HEK293T (cell line): ENCODE measurements around the gene PAM16.

Experiments used
- CTCF ChIA-PET: fragments of 350-600 bp; formaldehyde crosslinking; extraction: SDS; loops from one replicate; lab custom pipeline; 2021; ENCODE audit warnings: antibody characterized with exemption, inconsistent platforms; lab: Yijun Ruan, JAX
- POLR2A ChIA-PET: fragments of 350-600 bp; formaldehyde crosslinking; extraction: SDS; loops from one replicate; lab custom pipeline; 2020; ENCODE audit warnings: antibody characterized with exemption, inconsistent platforms; lab: Yijun Ruan, JAX
- DNase-seq: peaks from one replicate; pipeline ENCODE4 v3.0.0; 2012; ENCODE audit warnings: mixed read lengths; ENCODE audit errors: extremely low spot score
- ARNT ChIP-seq: fragments of 450-650 bp; IDR thresholded peaks from 2 replicates; pipeline ENCODE4 v1.6.1; 2017; ENCODE audit warnings: mild to moderate bottlenecking
- BHLHE40 ChIP-seq: fragments of 450-650 bp; IDR thresholded peaks from 2 replicates; pipeline ENCODE4 v1.6.1; 2016; ENCODE audit warnings: mild to moderate bottlenecking, moderate library complexity, borderline replicate concordance
- CTBP1 ChIP-seq: fragments of 450-650 bp; IDR thresholded peaks from 2 replicates; pipeline ENCODE4 v1.6.1; 2016; ENCODE audit warnings: borderline replicate concordance
- ELF4 ChIP-seq: fragments of 450-650 bp; IDR thresholded peaks from 2 replicates; pipeline ENCODE4 v1.6.1; 2017; ENCODE audit warnings: antibody characterized with exemption
- FOXA1 ChIP-seq: fragments of 450-650 bp; IDR thresholded peaks from 2 replicates; pipeline ENCODE4 v1.6.1; 2016; ENCODE audit warnings: mild to moderate bottlenecking
- FOXK2 ChIP-seq: fragments of 450-650 bp; IDR thresholded peaks from 2 replicates; pipeline ENCODE4 v1.6.1; 2016; ENCODE audit warnings: mild to moderate bottlenecking
- FOXM1 ChIP-seq: fragments of 450-650 bp; IDR thresholded peaks from 2 replicates; pipeline ENCODE4 v1.6.1; 2017; ENCODE audit warnings: mild to moderate bottlenecking, borderline replicate concordance
- HDGF ChIP-seq: fragments of 450-650 bp; IDR thresholded peaks from 2 replicates; pipeline ENCODE4 v1.6.1; 2017; ENCODE audit warnings: antibody characterized with exemption, borderline replicate concordance
- L3MBTL2 ChIP-seq: fragments of 450-650 bp; conservative IDR thresholded peaks from 2 replicates; pipeline ENCODE4 v1.6.1; 2016; ENCODE audit warnings: mild to moderate bottlenecking
- LEF1 ChIP-seq: fragments of 450-650 bp; IDR thresholded peaks from 2 replicates; pipeline ENCODE4 v1.6.1; 2017; ENCODE audit warnings: mild to moderate bottlenecking, borderline replicate concordance
- NFRKB ChIP-seq: fragments of 450-650 bp; IDR thresholded peaks from 2 replicates; pipeline ENCODE4 v1.6.1; 2016; ENCODE audit warnings: mild to moderate bottlenecking, moderate library complexity
- SP1 ChIP-seq: fragments of 450-650 bp; IDR thresholded peaks from 2 replicates; pipeline ENCODE4 v1.6.1; 2017
- SUZ12 ChIP-seq: fragments of 450-650 bp; IDR thresholded peaks from 2 replicates; pipeline ENCODE4 v1.6.1; 2016; ENCODE audit warnings: mild to moderate bottlenecking
- TARDBP ChIP-seq: fragments of 450-650 bp; IDR thresholded peaks from 2 replicates; pipeline ENCODE4 v1.6.1; 2016
- ZNF384 ChIP-seq: fragments of 450-650 bp; IDR thresholded peaks from 2 replicates; pipeline ENCODE4 v1.6.1; 2016
- TF ChIP-seq, protein P1 (sequence below): fragments of 450-650 bp; IDR thresholded peaks from 2 replicates; pipeline ENCODE4 v1.6.1; 2016

The PAM16 gene

DNA sequence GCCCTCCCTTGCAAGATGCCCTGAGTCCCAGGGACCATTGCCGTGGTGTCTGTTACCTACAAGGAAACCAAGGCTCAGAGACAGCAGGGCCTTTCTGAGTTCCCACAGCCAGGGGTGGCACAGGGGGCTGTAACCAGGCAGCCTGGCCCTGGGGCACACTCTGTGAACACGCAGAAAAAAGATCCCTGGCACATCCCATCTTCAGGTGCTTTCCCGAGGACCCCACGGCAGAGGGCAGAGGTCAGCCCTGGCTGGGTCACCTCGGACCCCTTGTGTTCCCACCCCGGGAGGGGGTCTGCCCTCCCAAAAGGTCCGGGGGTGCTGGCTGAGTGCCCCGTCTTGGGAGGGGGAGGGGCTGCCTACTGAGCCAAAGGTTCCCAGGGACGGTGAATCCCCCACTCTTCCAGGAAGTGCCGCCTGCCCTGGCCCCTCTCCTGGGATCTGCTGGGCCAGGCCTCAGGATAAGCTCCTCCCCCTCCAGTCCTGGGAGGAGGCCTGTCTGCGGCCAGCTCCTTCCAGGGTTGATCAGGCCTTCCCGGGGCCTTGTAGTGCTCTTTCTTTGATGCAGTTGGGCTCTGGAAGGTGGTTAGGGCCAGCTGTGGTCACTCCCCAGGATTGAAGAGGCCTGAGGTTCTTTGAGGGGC lies 27.2 kb downstream of the PAM16 start:
- peak; percentile 64 for DNase-seq
- CTCF ChIA-PET: interaction anchor here (0.6 to 1.2 kb wide), 2 partner anchors 35 to 70 kb away, joined by 3 to 6 read pairs; no protein-coding TSS in a partner anchor
- POLR2A ChIA-PET: interaction anchor here (1.0 to 1.5 kb wide), 3 partner anchors 9 to 52 kb away, joined by 3 to 5 read pairs (median 3); partner anchors contain the start of gene GLIS2
- no peak for TF ChIP-seq ARNT
- TF ChIP-seq FOXM1: no peak
- no peak for TF ChIP-seq TARDBP
- no peak for TF ChIP-seq SP1
- TF ChIP-seq CTBP1: no peak
- TF ChIP-seq ELF4: no peak
- TF ChIP-seq, protein P1, sequence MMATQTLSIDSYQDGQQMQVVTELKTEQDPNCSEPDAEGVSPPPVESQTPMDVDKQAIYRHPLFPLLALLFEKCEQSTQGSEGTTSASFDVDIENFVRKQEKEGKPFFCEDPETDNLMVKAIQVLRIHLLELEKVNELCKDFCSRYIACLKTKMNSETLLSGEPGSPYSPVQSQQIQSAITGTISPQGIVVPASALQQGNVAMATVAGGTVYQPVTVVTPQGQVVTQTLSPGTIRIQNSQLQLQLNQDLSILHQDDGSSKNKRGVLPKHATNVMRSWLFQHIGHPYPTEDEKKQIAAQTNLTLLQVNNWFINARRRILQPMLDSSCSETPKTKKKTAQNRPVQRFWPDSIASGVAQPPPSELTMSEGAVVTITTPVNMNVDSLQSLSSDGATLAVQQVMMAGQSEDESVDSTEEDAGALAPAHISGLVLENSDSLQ: no peak
- no peak for TF ChIP-seq ZNF384

DNA sequence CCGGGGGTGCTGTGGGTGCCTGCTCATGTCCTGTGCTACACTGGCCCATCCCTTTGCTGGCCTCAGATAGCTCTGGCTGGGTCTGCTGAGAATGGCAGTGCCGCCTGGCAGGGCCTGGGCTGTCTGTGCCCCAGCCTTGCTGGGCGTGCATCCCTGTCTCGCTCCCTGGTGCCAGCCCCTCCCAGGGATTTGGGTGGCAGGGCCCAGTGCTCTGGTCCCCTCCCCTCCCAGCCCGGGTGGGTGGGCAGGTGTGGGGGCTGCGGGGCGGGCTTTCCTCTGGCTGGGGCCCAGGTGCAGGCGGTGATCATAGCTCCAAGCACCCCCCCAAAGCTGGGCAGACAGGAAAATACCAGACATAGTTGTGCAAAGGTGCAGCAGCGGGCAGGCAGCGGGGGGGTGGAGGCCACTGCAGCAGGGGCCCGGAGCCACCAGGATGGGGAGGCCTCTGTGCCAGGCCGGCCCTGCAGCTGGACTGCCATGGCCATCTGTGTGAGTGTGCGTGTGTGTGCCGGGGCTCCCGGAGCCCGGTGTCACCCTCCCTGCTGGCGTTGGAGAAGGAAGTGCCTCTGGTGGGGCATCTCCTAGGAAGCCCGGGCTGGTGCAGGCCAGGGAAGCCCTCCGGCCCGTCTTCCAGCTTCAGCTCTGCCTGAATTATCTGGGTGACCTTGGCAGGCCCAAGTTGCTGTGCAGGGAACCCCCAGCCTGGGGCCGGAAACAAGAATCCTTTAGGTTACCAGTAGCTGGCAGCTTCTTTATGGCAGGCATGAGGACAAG lies 27.9 kb downstream of the PAM16 start:
- ChIA-PET POLR2A (interaction anchor here (1.5 kb wide), 1 partner anchor 8 kb away, joined by 3 read pairs; the partner anchor contains the start of gene GLIS2), CTCF (interaction anchor here (0.6 to 1.2 kb wide), 2 partner anchors 34 to 70 kb away, joined by 3 to 6 read pairs; no protein-coding TSS in a partner anchor)
- TF ChIP-seq, protein P1: no peak
- TF ChIP-seq FOXA1: no peak
- no peak for TF ChIP-seq SP1
- TF ChIP-seq ELF4: no peak
- no peak for TF ChIP-seq ARNT
- TF ChIP-seq NFRKB: no peak
- TF ChIP-seq HDGF: no peak
- no peak for TF ChIP-seq BHLHE40
- TF ChIP-seq SUZ12: no peak
- TF ChIP-seq FOXK2: no peak
- TF ChIP-seq CTBP1: no peak
- DNase-seq: no peak

DNA sequence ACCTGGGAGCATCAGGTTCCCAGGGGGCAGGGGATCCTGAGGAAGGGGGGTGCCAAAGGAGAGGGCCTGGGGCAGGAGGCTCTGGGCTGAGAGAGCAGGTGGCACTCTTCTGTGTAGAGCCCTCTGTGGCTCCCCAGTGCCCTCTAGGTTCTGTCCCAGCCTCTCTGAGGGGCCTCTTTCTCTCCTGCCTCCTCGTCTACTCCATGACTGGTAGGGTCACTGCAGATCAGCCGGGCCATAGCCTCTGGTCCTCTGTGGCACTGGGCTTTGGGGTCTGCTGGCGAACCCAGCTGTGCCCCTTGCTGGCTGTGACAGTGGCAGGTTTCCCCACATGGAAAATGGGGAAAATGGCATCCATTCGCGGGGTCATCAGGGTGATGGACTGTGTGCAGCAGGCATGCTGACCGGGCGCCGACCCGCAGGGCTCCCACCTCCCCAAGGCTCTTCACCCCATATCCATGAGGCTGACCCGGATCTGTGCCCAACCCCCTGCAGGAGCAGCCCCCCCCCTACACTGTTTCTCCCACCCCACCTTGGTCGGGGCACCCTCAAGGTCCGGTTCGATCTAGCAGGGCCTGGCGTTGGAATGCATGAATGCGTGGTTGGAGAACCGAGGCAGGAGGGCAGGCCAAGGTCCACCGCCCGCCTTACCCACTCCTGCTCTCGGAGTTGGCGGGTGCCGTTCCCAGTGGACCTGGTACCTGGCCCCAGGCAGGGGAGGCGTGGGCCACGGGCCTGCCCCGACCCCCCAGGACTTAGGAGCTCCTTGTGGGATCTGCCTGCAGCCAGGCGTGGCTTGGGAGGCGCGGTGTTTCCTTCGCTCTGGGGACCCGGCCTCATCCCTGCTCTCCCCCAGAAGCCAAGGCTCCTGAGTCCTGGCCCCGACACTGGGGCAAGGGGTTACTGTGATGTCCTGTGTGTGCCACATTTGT lies 28.7 kb downstream of the PAM16 start:
- no peak for DNase-seq
- TF ChIP-seq LEF1 (no peak), ELF4 (no peak), TARDBP (no peak), SUZ12 (no peak), FOXA1 (no peak), CTBP1 (no peak), NFRKB (no peak), L3MBTL2 (no peak), HDGF (no peak), SP1 (no peak), FOXK2 (no peak), FOXM1 (no peak), BHLHE40 (no peak)
- TF ChIP-seq, protein P1: no peak
- ChIA-PET POLR2A (interaction anchor here (1.0 kb wide), 1 partner anchor 15 kb away, joined by 3 read pairs; no protein-coding TSS in a partner anchor), CTCF (no interaction called here)

DNA sequence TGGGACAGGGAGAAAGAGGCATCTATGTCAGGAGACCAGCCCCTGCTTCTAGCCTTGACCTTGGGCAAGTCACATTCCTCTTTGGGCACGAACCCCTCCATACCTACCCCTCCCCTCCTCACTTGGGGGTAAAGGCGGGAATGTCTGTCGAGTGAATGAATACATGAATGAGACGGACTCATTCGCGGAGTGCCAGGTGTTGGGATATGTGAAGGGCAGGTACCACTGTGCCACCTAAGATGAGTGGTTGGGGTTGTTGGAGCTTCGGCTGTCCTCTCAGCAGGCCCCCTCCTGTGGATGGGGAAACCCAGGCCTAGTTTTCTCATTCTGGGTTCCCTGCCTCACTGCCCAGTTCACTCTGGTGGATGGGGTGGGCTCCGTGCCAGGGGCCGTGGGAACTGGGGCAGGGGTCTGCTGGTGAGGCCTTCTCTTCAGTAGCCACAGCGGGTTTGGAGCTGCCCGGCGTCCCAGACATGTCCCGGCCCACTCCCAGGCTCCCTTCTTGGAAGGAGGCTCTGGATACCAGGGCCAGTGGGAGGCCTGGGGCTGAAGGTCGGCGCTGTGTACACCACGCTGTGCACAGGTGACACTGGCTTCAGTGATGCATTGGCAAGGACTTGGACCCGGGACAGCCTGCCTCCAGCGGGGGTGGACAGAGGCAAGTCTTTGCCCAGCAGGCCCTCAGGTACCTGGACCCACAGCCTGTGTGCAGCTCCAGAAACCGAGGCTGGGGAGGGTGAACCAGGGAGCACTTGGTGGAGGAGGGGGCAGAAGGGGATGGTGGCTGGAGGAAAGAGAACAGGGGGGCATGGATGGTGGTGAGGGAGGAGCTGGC lies 29.6 kb downstream of the PAM16 start:
- POLR2A ChIA-PET: interaction anchor here (1.0 kb wide), 1 partner anchor 14 kb away, joined by 3 read pairs; no protein-coding TSS in a partner anchor
- CTCF ChIA-PET: no interaction called here
- no peak for DNase-seq
- TF ChIP-seq SP1 (no peak), LEF1 (no peak), FOXK2 (no peak), FOXA1 (no peak), NFRKB (no peak), TARDBP (no peak), HDGF (no peak), SUZ12 (no peak), ZNF384 (no peak), BHLHE40 (no peak), ARNT (no peak), FOXM1 (no peak), CTBP1 (no peak), L3MBTL2 (no peak), ELF4 (no peak)
- TF ChIP-seq, protein P1: no peak
